Measurements from ENCODE around the gene LATS2.

LATS2 gene

DNA sequence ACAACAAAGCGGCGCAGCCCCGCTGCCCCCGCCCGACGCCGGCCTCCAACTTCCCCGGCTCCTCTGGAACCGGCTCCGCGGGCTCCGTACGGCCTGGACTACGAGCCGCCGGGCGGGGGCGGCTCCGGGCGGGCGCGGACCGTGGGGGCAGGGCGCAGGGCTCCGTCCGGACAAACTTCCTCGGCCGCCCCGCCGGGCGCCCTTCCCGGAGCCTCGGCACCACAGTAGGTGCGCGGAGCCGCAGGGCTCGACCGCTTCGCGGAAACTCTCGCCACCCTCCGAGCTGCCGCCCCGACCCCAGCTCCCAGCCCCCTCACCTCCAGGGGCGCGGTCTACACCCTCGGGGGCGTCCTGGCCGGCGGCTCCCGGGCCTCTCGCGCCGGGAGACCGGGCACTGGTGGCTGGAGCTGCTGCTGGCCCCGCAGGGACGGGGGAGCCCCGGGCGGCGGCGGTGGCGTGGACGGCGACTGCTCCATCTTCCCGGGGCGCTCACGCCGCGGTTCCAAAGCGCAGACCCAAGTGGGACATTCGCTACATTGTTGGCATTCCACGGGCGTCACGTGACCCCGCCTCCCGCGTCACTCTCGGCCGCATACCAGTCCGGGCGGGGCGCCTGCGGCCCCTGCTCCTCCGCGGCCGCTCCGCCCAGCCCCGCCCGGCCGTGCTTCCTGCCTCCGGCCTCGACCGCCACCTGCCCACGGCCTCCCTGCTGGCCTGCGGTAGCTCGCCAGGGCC is at the start of gene LATS2:
Gene LATS2 (minus strand): TSS at position 558 of the 735 bp plus-strand sequence. CDS start 15,560 bp downstream, outside the sequence.
- DNase-seq = peak; percentile 96

DNA sequence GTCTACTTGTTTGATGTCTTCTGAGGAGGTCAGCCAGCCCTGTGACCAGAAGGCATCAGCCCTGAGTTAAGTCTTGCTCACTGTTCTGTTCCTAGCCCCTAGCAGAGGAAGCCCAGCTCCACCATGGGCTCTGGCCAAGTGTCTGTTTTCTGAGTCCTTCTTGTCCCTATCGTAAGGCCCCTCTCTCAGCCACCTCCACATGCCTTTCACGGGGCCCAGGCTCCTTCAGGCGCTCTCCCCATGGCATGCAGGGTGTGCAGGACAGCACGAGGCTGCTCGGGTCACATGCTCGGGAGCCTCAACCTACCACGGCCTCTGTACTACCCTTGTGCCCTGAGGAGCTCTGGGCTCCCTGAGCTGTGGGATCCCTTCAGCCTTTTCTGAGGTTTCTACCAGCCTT is 47.8 kb upstream of the LATS2 start:
- DNase-seq = no peak

DNA sequence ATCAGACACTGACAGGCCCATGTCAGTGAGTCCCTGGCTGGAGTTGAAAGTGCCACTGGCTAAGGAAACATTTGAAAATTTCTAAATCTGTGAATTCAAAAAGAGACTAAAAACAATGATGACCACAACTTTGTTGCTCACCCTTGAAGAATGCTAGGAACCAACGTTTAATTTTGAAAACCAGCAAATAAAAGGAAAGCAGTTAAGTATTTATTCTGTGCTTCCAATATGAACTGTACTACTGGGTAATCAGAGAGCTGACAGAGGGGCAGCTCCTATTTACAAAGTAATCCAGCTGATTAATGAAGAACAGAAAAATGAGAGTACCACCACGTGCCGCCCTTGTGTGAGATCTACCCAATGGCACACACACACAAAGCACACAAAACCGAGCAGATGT is 44.7 kb upstream of the LATS2 start:
- peak; percentile 74 for DNase-seq

DNA sequence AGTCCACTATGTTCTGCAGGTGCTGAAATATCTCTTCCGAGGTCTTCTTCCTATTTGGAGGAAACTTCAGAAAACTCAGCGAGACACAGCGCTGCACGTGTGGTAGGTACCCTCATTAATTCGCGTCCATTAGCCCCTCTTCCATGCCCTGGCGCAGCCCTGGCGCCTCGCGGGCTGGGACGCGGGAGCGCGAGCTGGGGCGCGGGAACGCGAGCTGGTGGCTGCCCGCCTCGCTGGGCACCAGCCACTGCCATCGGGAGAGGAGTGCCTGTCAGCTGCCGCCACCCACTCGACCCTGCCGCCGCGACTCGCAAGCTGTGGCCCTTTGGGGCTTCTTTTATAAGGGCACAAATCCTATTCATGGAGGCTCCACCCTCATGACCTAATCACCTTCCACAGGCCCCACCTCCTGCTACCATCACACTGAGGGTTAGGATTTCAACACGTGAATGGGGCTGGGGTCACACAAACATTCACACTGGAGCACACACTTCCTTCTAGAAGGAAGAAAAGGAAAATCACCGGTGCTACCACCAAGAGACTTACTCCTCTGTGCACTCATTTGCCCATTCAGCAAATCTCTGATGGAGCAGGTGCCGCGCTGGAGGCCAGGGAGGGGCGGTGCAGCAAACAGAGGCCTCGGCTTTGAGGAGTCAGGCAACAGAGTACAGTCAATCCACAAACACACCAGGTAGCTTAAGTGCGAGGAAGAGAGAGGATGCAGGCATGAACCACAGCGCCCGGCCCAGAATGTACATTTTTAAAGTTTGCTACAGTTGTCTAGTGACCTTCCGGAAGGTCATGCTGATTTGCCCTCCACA is 43.0 kb upstream of the LATS2 start:
- DNase-seq = no peak

DNA sequence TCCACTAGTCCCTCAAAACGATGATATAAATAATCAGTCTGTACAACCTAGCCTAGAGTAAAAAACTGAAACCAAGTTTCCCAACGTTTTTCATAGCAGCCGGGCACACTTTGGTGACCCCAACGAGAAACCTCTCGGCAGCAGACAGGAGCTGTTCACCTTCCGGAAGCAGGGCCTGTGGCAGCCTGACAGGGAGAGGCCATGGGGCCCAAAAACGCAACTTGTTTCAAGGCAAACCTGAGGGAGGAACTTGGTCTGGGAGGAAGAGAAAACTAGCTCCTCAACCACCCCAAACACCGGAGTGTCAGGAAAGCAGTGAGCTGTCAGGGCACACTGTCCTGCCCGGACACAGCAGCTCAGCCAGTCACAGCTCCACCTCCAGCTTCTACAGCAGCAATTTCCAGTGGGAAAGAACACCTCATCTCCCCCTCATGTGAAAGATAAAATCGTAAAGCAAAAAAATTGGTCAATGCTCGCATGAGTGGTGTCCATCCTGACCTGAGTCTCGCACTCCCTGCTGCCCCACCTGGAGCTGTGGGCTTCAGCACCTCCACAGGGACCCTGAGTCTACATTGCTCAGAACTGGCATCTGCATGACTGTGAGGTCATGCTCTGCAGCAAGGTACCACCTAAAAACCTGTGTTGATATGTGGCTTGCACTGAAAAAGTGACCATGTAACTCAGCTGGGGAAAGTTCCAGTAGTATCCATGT is 40.6 kb upstream of the LATS2 start:
- no peak for DNase-seq

DNA sequence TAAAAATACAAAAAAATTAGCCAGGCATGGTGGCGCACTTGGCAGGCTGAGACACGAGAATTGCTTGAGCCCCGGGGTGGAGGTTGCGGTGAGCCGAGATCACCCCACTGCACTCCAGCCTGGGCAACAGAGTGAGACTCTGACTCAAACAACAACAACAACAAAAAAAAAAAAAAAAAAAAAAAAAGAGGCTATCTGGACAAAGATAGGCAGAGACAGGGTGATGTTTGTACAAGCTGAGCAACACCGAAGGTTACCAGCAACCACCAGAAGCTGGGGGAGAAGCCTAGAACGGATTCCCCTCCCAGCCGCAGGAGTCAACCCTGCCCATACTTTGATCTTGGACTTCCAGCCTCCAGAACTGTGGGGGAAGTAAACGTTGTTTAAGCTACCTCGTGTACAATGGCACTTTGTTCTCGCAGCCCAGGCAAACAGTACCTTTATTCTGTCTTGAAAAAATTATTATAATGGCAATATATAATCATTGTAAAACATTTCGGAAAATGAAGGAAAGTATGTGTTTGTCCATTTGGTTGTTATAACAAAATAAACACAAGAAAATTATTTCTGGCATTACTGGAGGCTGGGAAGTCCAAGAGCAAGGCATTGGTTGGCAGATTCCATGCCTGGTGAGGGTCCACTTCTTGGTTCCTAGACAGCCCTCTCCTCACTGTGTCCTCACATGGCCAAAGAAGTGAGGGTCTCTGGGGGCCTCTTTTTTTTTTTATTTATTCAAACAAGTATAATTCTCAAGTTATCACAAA is 39.8 kb upstream of the LATS2 start:
- no peak for DNase-seq

DNA sequence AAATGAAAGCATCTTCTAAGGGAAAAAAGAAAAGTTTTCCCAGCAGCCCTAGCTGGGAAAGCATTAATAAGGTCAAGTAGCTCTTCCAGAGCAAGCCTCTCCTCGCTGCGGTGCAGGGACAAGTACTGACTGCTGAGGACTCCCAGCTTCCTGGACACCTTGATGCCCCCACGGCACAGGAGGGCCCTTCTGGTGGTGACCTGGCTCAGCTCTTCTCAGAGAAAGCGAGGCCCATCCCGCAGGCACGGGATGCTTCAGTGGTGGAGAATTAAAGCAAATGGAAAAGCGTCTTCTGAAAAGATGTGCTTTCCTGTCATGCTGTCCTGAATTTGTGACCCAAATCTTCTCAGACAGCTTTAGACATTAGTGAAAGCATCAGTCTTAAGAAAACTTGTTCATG is 38.8 kb upstream of the LATS2 start:
- no peak for DNase-seq

DNA sequence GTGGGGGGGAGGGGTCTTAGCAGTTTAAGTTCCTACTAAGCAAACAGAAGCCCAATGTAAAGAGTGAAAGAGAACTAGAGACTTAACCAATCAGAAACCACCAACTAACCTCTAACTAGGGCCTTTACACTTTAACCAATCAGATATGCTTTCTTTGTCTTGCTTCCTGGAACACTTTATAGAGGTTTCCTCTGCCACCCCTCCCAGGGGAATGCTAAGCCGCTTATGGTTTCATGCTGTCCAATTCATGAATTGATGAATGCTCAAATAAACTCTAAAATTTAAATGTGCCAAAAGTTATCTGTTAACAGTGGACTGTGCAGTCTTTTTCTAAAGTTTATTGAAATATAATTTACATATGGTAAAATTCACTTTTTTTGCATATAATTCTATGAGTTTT is 33.9 kb upstream of the LATS2 start:
- DNase-seq = no peak

DNA sequence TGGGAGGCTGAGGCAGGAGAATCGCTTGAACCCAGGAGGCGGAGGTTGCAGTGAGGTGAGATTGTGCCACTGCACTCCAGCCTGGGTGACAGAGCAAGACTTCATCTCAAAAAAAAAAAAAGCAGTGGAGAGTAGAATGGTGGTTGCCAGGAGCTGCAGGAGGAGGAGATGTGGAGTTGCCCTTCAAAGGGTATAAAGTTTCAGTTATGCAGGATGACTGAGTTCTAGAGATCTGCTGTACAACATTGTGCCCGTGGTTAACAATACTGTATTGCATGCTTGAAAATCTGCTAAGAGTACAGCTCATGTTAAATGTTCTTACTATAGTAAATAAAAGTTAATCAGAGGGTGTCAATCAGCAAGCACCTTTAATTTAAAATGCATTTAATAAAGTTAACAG is 28.4 kb upstream of the LATS2 start:
- no peak for DNase-seq

DNA sequence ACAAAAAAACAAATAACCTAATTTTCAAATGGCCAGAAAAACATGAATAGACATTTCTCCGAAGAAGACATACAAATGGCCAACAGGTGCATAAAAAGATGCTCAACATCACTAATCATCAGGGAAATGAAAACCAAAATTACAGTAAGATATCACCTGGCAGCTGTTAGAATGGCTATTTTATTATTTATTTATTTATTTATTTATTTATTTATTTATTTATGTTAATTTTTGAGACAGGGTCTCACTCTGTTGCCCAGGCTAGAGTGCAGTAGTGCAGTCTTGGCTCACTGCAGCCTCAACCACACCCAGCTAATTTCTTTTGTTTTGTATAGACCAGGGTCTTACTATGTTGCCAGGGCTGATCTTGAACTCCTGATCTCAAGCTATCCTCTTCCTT is 27.1 kb upstream of the LATS2 start:
- no peak for DNase-seq

DNA sequence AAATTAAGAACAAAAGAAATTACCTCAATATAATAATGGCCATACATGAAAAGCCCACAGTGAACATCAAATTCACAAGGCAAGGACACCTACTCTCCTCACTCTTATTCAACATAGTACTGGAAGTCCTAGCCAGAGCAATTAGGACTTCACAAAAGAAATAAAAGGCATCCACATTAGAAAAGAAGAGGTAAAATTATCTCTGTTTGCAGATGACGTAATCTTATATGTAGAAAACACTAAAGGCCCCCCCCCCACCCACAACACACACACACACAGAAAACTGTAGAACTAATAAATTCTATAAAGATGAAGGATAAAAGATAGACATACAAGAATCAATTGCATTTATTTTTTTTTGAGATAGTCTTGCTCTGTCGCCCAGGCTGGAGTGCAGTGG is 25.5 kb upstream of the LATS2 start:
- DNase-seq = no peak

DNA sequence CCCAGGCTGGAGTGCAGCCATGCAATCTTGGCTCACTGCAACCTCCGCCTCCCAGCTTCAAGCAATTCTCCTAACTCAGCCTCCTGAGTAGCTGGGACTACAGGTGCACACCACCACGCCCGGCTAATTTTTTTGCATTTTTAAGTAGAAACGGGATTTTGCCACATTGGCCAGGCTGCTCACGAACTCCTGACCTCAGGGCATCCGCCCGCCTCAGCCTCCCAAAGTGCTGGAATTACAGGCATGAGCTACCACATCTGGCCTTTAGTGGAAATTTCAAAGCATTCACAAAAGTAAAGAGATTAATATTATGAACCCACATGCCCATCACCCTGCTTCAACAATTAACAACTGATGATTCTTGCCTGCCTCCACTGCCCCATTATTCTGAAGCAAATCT is 20.5 kb upstream of the LATS2 start:
- DNase-seq = no peak

DNA sequence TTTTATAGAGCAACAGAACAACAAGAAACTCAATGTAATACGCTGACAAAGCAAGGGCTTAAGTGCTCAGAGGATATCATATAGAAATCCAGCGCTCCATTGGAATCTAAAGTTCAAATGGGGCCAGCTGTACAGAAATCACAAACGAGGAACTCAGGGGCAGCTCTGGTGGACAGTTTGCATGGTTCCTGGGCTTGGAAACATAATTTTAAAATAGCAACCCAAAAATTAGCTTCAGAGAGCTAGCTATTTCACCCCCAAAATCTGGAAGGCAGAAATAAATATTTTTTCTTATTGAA is 19.2 kb upstream of the LATS2 start:
- DNase-seq = no peak

DNA sequence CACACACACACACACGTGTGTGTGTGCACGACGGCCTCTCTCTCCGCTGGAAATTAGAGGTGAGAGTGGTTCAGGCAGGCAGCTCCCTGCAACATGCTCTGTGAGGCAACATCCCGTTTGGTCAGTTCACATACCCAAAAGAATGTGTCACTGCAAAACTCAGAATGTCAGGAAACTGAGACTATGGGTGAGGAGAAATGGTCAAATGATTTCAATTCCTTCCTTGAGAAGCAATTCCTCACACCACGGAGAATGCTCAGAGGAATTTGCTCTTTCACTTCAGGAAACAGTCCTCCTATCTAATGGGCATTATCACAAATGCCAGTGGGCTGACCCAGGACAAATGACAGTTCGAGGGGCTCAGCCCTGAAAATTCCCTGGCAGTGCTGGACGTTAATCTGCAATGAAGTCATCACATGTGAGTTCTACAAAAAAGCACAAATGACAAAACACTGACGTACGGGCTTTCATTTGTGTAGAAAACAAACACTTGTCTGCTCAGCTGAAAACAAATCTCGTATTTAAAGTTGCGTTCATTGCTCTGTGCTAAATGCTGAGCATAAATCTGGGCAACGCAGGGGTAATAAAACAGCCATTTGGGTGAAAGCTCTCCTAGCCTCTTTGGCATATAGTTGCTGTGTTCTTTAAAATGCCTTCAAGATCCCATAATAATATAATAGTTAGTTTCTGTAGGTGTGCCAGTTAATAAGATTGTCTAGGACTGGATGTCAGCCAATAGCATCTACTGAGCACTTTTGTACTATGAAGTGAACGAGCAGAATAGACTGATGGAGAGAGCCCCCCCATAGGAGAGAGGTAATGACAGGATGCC is 18.6 kb upstream of the LATS2 start:
- peak; percentile 95 for DNase-seq

DNA sequence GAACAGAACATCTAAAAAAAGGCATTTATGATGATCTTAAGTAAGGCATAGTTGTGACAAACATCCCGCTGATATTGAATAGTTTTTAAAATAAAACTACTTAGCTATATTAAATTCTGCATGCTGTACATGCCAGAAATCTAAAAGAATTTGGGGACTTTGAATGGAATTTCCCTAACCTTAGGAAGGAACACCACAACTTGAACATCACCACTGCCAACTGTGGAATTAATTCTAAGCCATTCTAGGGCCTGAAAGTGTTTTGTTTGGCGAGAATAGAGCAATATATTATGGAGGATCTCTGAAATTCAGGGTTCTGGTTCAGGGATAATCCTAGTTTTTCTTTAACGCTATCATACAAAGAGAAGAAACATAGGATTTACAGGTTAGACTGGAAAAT is 17.8 kb upstream of the LATS2 start:
- peak; percentile 43 for DNase-seq

DNA sequence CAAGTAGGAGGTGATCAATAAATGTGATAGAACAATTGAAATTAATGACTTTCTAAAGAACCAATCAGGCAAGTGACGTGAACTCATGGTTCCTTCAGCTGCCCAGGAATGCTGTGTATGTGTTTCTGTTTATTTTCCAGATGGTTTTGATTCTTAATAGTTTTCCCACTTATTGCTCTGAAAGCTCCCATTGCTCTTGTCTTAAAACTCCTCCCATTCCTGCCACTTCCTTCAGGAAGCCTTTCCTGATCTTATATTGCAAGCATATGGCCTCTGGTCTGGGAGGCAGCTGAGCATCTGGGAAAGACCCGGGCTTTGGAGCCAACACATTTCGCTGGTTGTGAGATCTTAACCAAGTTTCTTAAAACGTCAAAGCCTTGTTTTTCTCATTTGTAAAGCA is 17.1 kb upstream of the LATS2 start:
- DNase-seq = peak; percentile 48

DNA sequence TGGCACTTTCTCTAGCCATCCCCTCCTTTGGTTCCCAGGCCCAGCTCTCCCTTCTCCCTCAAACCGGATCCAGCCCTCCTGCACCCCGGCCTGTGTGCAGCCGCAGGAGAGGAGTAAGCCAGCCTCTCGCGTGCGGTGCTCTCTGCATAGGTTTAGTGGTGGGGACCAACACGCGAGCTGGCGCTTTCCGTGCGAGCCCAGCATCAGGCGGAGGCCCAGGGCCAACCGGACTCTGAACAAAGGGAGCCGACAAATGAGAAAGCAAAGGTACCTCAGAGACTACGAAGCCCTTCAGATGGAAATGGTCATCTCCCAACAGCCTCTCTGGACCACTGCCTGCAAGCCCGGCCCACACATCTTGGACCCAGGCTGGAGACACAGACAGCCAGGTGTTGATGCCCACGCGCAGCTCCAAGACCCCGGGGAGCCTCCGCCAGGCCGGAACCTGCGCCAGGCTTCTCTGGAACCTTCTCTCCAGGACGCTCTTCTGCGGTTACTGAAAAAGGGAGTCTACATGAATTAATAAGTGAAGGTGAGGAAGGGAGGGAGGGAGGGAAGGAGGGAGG is 16.5 kb upstream of the LATS2 start:
- DNase-seq = no peak

DNA sequence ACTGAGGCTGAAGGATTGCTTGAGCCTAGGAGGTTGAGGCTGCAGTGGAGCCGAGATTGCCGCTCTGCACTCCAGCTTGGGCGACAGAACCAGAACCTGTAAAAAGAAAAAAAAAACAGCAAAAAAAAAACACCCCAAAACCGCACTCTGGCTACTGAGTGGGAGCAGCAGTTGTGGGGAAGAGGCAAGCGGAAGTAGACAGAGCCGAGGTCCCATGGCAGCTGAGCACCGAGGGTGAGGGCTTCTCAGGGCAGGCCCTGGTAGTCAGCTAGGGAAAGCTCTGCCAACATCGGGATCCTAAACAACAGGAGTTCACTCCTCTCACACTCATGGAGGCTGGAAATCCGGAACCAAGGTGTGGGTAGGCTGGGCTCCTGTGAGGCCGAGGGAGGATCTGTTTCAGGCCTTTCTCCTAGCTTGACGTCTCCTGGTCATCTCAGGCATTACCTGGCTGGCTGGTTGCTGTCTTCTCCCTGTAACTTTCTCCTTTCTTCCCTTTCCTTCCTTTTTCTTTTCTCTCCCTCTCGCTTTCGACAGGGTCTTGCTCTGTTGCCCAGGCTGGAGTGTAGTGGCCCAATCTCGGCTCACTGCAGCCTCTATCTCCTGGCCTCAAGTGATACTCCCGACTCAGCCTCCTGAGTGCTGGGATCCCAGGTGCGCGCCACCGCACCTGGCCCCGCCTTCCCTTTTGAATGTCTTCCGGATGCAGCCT is 15.8 kb upstream of the LATS2 start:
- no peak for DNase-seq

DNA sequence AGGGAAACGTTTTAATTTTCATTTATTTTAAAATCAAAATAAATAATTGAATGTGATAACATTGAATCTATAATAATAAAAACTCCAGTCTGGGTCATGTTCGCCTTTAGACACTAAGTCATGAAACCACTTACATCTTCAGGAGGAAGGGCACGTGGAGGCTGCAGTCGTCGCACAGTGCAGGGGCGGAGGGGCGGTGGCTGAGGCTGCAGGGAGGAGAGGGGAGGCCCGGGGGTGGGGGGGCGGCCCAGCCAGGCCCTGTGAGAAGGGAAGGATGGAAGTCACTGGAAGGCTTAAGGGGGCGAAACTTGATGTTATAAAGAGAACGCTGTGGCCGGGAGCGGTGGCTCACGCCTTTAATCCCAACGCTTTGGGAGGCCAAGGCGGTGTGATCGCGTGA is 14.9 kb upstream of the LATS2 start:
- DNase-seq = no peak

DNA sequence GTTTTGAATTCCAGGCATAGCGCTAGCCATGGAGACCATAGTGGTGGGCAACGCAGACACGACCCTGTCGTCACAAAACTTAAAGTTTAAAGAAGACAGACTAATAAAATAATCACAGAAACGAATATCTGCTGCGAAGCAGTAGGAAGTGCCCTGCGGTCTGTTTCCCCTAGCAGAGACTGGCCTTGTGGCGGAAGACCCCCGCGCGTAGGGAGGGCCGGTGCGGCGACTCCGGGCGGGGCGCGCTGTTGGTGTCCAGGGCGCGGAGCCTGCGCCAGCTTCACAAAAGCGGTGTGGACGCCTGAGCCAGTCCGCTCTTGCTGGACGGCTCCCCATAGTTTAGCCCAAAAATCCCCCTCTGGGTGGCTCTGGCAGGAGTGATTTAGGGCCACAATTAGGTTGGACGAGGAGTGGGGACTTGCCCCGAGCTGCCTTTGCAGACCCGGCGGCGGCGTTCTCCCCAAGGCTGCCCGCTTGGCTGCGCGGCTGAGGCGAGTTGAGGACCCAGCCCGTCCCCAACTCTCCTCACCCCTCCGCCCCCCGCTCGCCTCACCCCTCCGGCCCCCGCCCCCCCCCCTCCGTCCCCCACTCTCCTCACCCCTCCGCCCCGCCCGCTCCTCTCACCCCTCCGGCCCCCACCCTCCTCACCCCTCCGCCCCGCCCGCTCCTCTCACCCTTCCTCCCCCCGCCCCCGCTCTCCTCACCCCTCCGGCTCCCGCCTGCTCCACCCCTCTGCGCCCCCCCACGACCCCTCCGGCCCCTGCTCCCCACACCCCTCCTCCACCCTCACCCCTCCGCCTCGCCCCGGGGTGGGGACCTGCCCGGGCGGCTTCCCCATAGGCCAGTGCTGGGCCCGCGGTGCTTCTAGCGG is 14.2 kb upstream of the LATS2 start:
- no peak for DNase-seq

All from EL (cell line).